HG02852 (cell line): ENCODE measurements around the gene OSBP.
A peak's percentile ranks its signal among the peaks of the same experiment; 100 is the strongest.
"Not testable (repeated sequence)": the region's sequence is repeated elsewhere in the genome, so short reads cannot be mapped to it uniquely, and the experiment has no call there.

Experiments used
- ATAC-seq: cut with Tn5 transposase; IDR thresholded peaks from one replicate; pipeline ENCODE4 v1.9.1; 2021; ENCODE audit warnings: mild to moderate bottlenecking, moderate library complexity; ENCODE audit not compliant: unreplicated experiment

Gene OSBP

DNA sequence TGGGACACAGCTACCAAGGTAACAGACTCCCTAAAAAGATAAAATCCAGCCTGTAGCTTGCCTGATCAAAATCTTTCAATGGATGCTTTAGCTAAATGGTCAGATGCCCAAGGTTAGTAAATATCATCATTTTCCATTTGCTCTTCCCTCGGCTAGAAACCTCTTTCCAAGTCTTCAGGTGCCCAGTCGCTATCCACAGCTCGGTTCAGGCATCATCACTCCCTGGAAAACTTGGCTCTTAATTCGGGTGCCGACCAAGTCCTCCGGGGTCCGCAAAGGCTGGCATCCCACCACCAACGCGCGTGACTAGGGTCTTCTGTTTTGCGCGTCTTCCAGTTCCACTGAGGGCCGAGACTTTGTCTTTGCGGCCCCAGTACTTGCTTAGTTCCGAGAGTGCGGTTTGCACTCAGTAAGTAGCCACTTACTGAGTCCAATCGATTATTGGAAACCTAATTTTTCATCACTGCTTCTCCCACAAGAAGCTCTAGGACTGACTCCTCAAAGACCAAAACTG is 59.9 kb downstream of the OSBP start:
- ATAC-seq = no peak

DNA sequence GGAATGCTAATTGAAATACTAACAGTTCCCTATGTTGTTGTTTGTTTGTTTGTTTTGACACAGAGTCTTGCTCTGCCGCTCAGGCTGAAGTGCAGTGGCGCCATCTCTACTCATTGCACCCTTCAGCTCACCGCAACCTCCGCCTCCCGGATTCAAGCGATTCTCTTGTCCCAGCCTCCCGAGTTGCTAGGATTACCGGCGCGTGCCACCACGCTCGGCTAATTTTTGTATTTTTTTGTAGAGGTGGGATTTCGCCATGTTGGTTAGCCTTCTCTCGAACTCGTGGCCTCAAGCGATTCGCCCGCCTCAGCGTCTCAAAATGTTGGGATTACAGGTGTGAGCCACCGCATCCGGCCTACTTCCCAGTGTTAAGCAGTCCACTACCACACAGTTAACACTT is 62.3 kb downstream of the OSBP start:
- ATAC-seq = no peak

DNA sequence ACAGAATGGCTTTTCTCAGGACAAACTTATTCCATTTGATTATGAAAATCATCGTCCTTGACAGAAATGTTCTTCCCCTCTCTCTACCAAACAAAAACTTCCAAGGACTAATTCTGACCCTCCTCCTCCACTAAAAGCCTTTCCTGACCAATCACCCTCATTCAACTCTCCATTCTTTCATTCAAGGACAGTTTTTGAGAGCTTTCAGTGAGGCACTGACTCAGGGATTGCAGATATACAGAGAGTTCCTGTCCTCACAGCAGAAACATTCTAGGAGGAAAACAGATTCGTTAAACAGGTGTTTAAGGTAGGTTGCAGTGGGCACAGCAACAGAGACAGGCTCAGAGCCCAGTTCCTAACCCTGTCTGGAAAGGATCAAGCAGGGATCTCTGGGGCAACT is 62.7 kb downstream of the OSBP start:
- ATAC-seq = no peak

DNA sequence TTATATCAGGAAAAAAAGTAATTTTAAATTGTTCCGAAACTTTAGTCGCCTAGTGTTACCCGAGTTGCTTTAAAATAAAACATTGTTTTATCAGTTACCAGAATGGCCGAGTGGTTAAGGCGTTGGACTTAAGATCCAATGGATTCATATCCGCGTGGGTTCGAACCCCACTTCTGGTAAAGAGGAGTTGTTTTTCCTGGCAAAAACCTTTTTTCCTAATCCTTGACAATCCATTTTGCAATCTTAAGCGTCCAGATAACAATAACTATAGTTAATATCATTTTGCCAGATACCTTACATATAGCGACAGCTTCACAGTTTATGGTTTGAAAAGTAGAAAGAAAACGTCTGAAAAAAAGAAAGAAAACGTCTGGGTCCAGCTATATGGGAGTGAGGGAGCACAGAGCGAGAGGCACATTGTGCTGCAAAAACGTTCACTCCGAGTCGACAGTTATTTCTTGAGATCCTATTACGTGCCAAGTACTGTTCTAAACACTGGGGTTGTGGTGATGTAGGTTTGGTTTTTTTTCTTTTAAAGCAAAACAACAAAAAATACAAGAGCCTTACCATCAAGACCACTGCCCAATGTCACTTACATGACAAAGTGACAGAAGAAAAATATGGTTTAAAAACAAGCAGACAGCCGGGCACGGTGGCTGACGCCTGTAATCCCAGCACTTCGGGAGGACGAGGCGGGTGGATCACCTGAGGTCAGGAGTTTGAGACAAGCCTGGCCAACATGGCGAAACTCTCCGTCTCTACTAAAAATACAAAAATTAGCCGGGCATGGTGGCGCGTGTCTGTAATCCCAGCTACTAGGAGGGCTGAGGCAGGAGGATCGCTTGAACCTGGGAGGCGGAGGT is 63.7 kb downstream of the OSBP start:
- no peak for ATAC-seq

DNA sequence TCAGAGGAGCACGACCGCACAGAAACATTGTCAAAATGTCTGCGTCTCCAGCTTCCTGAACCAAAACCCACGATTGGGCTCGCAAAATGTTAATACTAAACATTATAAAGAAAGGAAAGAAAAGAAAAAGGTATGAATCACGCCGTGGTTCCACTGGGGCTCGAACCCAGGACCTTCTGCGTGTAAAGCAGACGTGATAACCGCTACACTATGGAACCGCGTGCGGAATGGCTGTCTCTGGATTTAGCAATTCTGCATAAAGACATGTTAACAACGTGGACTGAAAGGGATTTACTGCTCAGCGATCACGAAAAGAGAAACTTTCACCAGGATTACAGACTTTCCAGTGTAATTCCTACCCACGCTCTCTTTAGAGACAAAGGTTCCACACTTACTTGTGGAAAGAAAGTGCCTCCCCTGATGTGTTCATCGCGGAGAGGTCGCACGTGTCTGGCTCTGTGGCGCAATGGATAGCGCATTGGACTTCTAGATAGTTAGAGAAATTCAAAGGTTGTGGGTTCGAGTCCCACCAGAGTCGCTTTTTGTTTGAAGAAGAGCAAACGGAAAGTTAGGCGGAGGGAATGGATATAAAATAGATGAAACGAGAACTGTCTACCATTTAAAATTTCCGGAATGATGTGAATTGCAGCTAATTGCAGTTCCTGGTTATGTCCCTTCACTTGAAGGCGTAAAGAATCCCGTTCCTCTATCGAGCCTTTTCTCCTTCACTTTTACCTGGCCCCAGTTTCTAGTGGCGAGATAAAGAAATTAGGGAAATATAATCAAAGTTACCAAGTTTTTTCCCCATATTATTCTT is 64.5 kb downstream of the OSBP start:
- ATAC-seq = peak; percentile 28

DNA sequence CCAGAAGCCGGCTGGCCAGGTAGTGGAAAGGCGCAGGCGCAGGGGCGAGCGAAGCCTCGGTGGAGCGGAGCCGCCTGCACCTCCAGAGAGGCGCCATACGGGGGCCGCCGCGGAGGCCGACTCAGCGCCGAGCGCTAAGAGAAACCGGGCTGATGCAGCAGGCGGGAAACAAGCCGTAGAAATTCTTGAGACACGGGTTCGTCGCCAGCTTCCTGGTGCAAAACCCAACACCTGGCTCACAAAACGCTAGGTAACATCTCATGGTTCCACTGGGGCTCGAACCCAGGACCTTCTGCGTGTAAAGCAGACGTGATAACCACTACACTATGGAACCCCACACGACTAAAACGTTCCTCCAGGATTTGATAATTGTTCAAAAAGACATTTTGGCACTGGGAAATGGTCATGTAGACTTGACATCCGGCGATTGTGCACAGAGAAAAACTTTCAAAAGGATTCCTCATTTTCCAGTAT is 65.2 kb downstream of the OSBP start:
- ATAC-seq = peak; percentile 93

DNA sequence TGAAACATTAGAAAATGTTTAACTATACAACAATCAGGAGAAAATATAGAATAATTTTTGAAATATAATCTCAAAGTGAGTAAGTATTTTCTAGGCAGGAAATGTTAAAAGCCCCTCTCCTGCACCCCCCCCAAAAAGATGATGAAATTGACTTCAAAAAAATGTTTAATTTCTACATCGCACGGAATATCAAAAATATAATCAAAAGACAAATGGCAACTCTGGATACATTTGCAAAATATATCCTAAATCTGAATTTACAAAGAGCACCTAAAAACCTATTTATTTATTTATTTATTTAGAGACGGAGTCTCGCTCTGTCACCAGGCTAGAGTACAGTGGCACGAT is 67.3 kb downstream of the OSBP start:
- no peak for ATAC-seq

DNA sequence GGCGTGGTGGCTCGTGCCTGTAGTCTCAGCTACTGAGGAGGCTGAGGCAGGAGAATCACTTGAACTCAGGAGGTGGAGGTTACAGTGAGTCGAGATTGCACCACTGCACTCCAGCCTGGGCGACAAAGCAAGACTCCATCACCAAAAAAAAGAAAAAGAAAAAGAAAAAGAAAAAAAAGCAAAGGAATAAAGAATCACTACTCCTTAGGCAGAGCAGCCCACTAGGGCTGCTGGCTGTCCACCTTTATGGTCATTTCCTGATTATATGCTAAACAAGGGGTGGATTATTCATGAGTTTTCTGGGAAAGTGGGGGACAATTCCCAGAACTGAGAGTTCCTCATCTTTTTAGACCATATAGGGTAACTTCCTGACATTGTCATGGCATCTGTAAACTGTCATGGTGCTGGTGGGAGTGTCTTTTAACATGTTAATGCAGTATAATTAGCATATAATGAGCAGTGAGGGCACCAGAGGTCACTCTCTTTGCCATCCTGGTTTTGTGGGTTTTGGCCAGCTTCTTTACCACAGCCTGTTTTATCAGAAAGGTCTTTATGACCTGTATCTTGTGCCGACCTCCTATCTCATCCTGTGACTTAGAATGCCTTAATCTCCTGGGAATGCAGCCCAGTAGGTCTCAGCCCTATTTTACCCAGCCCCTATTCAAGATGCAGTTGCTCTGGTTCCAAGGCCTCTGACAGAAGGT is 67.8 kb downstream of the OSBP start:
- not testable (repeated sequence) for ATAC-seq

DNA sequence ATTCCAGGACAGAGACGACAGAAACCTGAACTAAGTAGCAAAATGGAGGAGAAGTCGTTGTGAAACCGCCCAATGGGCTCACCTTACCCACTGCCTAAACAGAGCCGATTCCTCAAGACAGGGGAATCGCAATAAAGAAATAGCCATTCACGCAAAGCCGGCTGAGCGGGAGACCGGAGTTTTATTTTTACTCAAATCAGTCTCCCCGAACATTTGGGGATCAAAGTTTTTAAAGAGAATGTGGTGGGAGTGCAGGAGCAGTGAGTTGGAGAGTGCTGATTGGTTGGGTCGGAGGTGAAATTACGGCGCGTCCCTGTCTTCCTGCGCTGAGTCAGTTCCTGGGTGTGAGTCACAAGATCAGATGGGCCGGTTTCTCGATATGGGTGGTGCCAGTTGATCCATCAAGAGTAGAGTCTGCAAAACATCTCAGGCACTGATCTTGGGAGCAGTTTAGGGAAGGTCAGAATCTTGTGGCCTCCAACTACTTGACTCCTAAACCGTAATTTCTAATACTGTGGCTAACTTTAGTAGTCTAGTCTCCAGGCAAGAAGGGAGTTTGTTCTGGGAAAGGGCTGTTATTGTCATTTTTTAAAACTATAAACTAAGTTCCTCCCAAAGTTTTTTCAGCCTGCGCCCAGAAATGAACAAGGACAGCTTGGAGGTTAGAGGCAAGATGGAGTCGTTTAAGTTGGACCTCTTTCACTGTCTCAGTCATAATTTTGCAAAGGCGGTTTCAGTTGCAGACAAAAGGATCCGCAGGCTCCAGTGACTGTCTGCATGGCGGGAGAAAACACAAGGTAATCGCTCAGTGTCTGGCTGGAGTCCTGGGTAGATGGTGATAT is 70.2 kb downstream of the OSBP start:
- ATAC-seq = no peak

DNA sequence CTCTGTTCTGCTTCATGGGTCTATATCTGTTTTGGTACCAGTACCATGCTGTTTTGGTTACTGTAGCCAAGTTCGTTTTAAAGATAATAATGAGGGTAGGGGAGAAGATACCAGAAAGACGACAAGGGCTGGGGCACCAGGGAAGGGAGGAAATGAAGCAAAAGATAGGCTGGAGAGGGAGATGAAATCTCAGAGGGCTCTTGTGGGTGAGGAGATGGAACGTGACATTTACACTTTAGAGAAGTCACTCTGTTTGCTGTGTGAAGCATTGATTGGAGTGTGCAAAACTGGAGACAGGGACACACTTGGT is 70.8 kb downstream of the OSBP start:
- no peak for ATAC-seq

DNA sequence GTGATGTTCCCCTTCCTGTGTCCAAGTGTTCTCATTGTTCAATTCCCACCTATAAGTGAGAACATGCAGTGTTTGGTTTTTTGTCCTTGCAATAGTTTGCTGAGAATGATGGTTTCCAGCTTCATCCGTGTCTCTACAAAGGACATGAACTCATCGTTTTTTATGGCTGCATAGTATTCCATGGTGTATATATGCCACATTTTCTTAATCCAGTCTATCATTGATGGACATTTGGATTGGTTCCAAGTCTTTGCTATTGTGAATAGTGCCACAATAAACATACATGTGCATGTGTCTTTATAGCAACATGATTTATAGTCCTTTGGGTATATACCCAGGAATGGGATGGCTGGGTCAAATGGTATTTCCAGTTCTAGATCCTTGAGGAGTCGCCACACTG is 71.9 kb downstream of the OSBP start:
- ATAC-seq = not testable (repeated sequence)

DNA sequence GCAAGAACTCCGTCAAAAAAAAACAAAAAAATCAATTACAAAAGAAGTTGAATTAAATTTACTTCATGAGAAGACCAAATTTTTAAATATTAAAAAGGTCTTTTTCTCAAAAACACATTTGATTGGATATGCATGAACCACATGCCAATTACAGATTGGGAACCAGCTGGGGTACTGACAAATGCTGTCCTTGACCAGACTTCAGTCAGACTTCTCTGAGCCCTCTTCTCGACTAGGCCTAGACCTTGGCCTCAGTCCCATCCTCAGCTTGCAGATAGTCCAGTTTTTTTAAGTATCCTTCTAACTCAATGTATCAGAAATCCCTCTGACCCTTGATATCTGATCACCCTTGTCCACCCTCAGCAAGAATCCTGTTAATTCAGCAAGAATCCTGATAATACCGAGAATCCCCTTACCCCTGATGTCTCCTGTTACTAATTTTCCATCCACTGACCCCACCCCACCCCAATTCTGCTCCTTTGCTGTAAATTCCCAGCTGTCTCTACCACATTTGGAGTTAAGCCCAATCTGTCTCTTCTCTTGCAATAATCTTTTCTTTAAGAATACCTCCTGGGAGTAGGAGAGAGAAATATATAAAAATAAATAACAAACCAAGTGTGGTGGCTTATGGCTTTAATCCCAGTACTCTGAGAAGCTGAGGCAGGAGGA is 73.3 kb downstream of the OSBP start:
- ATAC-seq = no peak

DNA sequence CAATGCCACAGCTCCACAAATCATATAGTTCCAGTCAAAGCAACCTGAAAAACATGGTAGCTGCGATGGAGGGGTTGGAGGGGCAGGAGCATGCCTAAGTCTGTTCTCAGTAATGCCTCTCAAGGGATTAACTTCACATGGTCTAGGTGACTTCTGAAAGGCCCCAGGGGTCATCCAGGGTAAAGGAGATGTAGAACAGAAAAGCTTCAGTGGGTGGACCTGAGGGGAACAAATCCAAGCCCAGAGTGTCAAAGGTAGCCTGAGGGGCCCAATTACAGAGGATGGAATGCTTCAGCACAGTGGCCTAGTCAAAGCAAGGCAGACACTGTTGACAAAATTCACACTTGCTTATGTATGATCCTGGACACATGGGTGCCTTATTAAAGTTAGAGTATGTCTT is 80.9 kb downstream of the OSBP start:
- ATAC-seq = no peak

DNA sequence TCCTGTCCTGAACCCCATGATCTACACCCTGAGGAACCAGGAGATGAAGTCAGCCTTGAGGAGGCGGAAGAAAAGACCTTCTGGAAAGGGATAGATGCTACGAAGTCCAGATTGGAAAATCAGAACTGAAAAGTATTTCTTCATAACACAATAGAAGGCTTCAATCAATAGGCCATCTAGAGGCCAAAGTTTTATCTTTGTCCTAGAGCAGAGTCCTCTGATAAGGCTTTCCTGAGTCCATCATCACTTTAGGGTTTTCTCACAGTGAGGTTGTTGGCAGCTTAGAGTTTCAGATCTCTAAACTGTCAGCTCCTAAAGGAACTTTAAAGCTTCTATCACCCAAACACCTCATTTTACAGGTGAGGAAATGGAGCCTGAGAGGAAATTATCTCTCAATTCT is 83.0 kb downstream of the OSBP start:
- no peak for ATAC-seq

DNA sequence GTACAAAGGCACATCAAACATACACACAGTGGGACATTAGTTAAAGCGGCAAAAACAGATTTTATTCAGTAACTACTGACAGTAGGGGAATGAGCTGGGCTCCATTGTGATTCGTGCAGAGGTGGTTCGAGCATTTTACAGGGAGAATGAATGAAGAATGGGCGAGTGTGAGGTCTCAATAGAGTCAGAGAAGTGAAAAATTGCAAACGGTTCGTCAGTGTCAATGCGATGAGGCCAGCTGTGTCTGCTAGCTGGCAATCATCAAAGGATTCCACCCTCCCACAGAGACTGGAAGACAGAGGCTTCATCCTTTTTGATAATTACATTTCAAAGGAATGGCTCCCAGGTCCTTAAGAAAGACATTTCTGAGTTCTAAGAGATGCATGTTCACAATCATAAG is 86.9 kb downstream of the OSBP start:
- no peak for ATAC-seq
